GM12878 (cell line): ENCODE data around the gene MRPL55. TPM values are rescaled to one million over a fixed set of nuclear protein-coding genes. Genes with fewer than 3 reads are reported as not detected.

Experiments
- ATAC-seq: fragments of 200-7000 bp; cut with Tn5 transposase; 3 replicates; pipeline ENCODE4 v1.9.1; 2020; ENCODE audit warnings: mild to moderate bottlenecking, moderate library complexity
- BruUV-seq: library from RNA; stranded (reverse); fragments of 400-500 nt; replicated peaks from 2 replicates; lab custom pipeline; 2021; lab: Mats Ljungman, UMichigan
- CTCF ChIA-PET: fragments of 300-600 bp; sonication (Branson Sonifier 250); formaldehyde crosslinking; extraction: SDS; loops from one replicate; lab custom pipeline; 2021; ENCODE audit warnings: inconsistent platforms; lab: Yijun Ruan, JAX
- POLR2A ChIA-PET: fragments of 350-600 bp; formaldehyde crosslinking; extraction: SDS; loops from one replicate; lab custom pipeline; 2021; ENCODE audit warnings: inconsistent platforms; lab: Charles Lee
- RAD21 ChIA-PET: fragments of 300-600 bp; sonication (Branson Sonifier 250); formaldehyde crosslinking; loops from one replicate; lab custom pipeline; 2023; ENCODE audit warnings: antibody characterized with exemption; ENCODE audit not compliant: unreplicated experiment; lab: Charles Lee
- SMC1A ChIA-PET: fragments of 300-600 bp; sonication (Branson Sonifier 250); formaldehyde crosslinking; loops from one replicate; lab custom pipeline; 2023; ENCODE audit not compliant: unreplicated experiment, uncharacterized antibody; lab: Charles Lee
- DNase-seq: peaks from one replicate; pipeline ENCODE4 v3.0.0-alpha.2; 2011; ENCODE audit warnings: low read depth, low spot score
- FAIRE-seq: peaks from 3 replicates; lab custom pipeline; 2011; peaks lifted over from hg19 to GRCh38; lab: Jason Lieb, UNC
- H2AFZ ChIP-seq: 2 replicates; pipeline ENCODE4 v1.6.0; 2011; ENCODE audit warnings: low read depth, low read length, control low read depth; ENCODE audit not compliant: control insufficient read depth
- H3K27ac ChIP-seq: 2 replicates; pipeline ENCODE4 v1.5.1; 2011; ENCODE audit warnings: control low read depth; ENCODE audit not compliant: control insufficient read depth, insufficient read depth
- H3K27me3 ChIP-seq, 2 experiments: replicated peaks in 1 of 2; 2 replicates each; pipeline versions ENCODE4 v1.6.0 to v1.6.1; 2011; ENCODE audit warnings: low read length in 1 of 2; ENCODE audit not compliant: control insufficient read depth in 2 of 2, insufficient read depth in 2 of 2
- H3K36me3 ChIP-seq, 2 experiments: 2 replicates each; pipeline ENCODE4 v1.5.1; 2011; ENCODE audit warnings: low read length in 1 of 2; ENCODE audit not compliant: control insufficient read depth in 2 of 2, insufficient read depth in 2 of 2
- H3K4me1 ChIP-seq: 2 replicates; pipeline ENCODE4 v1.6.1; 2011; ENCODE audit warnings: mild to moderate bottlenecking, low read length, moderate library complexity, mixed read lengths; ENCODE audit not compliant: control insufficient read depth, insufficient read depth
- H3K4me2 ChIP-seq: 2 replicates; pipeline ENCODE4 v1.6.0; 2011; ENCODE audit warnings: control low read depth; ENCODE audit not compliant: control insufficient read depth, insufficient read depth
- H3K4me3 ChIP-seq: fragments of 200-600 bp; sonication (generic); 2 replicates; pipeline ENCODE4 v1.5.1; 2016
- H3K79me2 ChIP-seq: 2 replicates; pipeline ENCODE4 v1.6.0; 2011; ENCODE audit warnings: low read length; ENCODE audit not compliant: control insufficient read depth, insufficient read depth
- H3K9ac ChIP-seq: 2 replicates; pipeline ENCODE4 v1.8.0; 2011; ENCODE audit warnings: low read length, control low read depth, mixed read lengths; ENCODE audit not compliant: control insufficient read depth, insufficient read depth
- H3K9me3 ChIP-seq: replicated peaks from 3 replicates; pipeline ENCODE4 v1.5.1; 2011; ENCODE audit warnings: mild to moderate bottlenecking, low read length; ENCODE audit not compliant: control insufficient read depth, insufficient read depth
- H4K20me1 ChIP-seq: 2 replicates; pipeline ENCODE4 v1.6.0; 2011; ENCODE audit not compliant: control insufficient read depth, insufficient read depth
- ATF7 ChIP-seq: fragments of 450-650 bp; IDR thresholded peaks from 2 replicates; pipeline ENCODE4 v1.6.1; 2016; ENCODE audit warnings: low read depth, mild to moderate bottlenecking
- BCL11A ChIP-seq: IDR thresholded peaks from 2 replicates; pipeline ENCODE4 v1.6.1; 2011; ENCODE audit warnings: low read depth, low read length
- KLF5 ChIP-seq: fragments of 450-650 bp; IDR thresholded peaks from 2 replicates; pipeline ENCODE4 v1.6.1; 2014; ENCODE audit warnings: mild to moderate bottlenecking; ENCODE audit not compliant: partially characterized antibody
- NFYB ChIP-seq: IDR thresholded peaks from 2 replicates; pipeline ENCODE4 v1.6.1; 2011; ENCODE audit warnings: low read depth, mild to moderate bottlenecking, low read length, improper control_type of control experiment, moderate library complexity; ENCODE audit not compliant: insufficient read depth
- SPI1 ChIP-seq: IDR thresholded peaks from 2 replicates; pipeline ENCODE4 v1.6.1; 2011; ENCODE audit warnings: low read depth, mild to moderate bottlenecking, low read length, moderate library complexity, borderline replicate concordance; ENCODE audit not compliant: insufficient read depth
- SRF ChIP-seq, 2 experiments: IDR thresholded peaks; 2 replicates each; pipeline ENCODE4 v1.6.1; 2011; ENCODE audit warnings: low read depth in 2 of 2, low read length in 2 of 2, mild to moderate bottlenecking in 1 of 2, moderate library complexity in 1 of 2
- ZNF687 ChIP-seq: fragments of 450-650 bp; IDR thresholded peaks from 2 replicates; pipeline ENCODE4 v1.6.1; 2017; ENCODE audit warnings: mild to moderate bottlenecking, moderate library complexity
- WGBS: methylation state at CpG from one replicate; pipeline ENCODE4 v1.1.6; 2016; ENCODE audit warnings: low lambda C conversion rate; ENCODE audit not compliant: insufficient replicate concordance, insufficient coverage; ENCODE audit errors: missing lambda C conversion rate; 5-methylcytosine and 5-hydroxymethylcytosine counted together
- in situ Hi-C: fragments of 300-500 bp; cut with MboI; formaldehyde crosslinking; loops from 9 replicates; pipeline ENCODE4 v1.14.3; 2018; ENCODE audit warnings: mixed read lengths
- intact Hi-C: fragments of 100-400 bp; cut with micrococcal nuclease; formaldehyde crosslinking; loops from one replicate; pipeline ENCODE4 v1.14.2; 2022; ENCODE audit not compliant: unreplicated experiment
- polyA plus RNA-seq, 11 experiments: library from polyadenylated mRNA; depleted of rRNA in 4 of 11; unstranded in 6 of 11; stranded (reverse) in 5 of 11; fragments of >200 nt; fragmentation: Nextera tagmentation in 4 of 11; fragmentation: Illumina TruSeq in 1 of 11; extraction: Ambion mirVana in 4 of 11; extraction: Trizol in 1 of 11; gene quantifications; 1 replicate in 1 of 11; 2 replicates in 10 of 11; pipeline versions ENCODE4 v1.2.1 to v1.2.3, GENCODE V29; 2011 to 2016; ENCODE audit warnings: inconsistent platforms in 2 of 11, missing spikeins in 2 of 11, low read depth in 1 of 11
- total RNA-seq, 4 experiments: library from RNA; depleted of rRNA in 3 of 4; stranded (reverse); fragments of >200 nt in 3 of 4; fragmentation: Illumina TruSeq in 1 of 4; extraction: Trizol in 1 of 4; gene quantifications; 2 replicates each; pipeline versions ENCODE4 v1.2.1 to v1.2.3, GENCODE V29; 2013 to 2021

Gene MRPL55
- total and polyA plus RNA-seq, 10 of the 15 experiments (the other 5 are each of a cell fraction or from before 2014, with no cell fraction given) = 15.1 to 143 (median 55.8) TPM

- no peak for DNase-seq
- Histone ChIP-seq H3K9ac (no peak overlapping the region), H3K27me3 (no peaks in the 10 kb centered on the region), H3K79me2 (no peaks in the 10 kb centered on the region)
- TSS peak; percentile 74 for BruUV-seq
- no peak for TF ChIP-seq KLF5
- TF ChIP-seq ATF7 = peak; percentile 49; the same call in 1 of the 2 replicates
- TF ChIP-seq ZNF687 = 0 out of 2 replicates have a peak, but pooled peaks have one; percentile 26
- 0 out of 4 replicates have a peak, but pooled peaks of 1 of the 2 experiments have one; percentile 38 for TF ChIP-seq SRF (IDR thresholded peaks at IDR 0.05; ENCODE audit: low read depth in 2 of 2, low read length in 2 of 2)
- peak; percentile 54 for TF ChIP-seq SPI1
- TF ChIP-seq BCL11A = no peak
- peak; percentile 76 for TF ChIP-seq NFYB
- TF ChIP-seq, all 136 proteins: peak for 5
- Histone ChIP-seq H3K4me1 (no peaks in the 10 kb centered on the region), H3K27ac (no peak overlapping the region), H3K4me3 (no peak overlapping the region), H2AFZ (no peak overlapping the region; the same call in 1 of the 2 replicates), H3K9me3 (no peaks in the 10 kb centered on the region; the same call in 2 of the 3 replicates), H3K36me3 (no peaks in the 10 kb centered on the region), H4K20me1 (no peaks in the 10 kb centered on the region), H3K4me2 (no peak overlapping the region)
- ATAC-seq = peak; percentile 62
- ChIA-PET CTCF (interaction anchor here (1.3 kb wide), 1 partner anchor 10 kb away, joined by 13 read pairs; no protein-coding TSS in a partner anchor), SMC1A (interaction anchor here (1.6 kb wide), 1 partner anchor 46 kb away, joined by 5 read pairs; no protein-coding TSS in a partner anchor), POLR2A (interaction anchor here (0.5 to 1.3 kb wide), 2 partner anchors 9 to 11 kb away, joined by 4 read pairs; no protein-coding TSS in a partner anchor), RAD21 (no interaction called here)
- intact Hi-C loops (no loop called here), in situ Hi-C loops (no loop called here)
- 30% methylated on average over 5 of the region's 5 CpGs for WGBS
- FAIRE-seq = peak; percentile 38
These were observed 11.9 kb upstream of the MRPL55 start for GRCh38 chr1:228120857-228121489.
